ENCODE data around the gene SLC12A3.

SLC12A3 gene, protein sequence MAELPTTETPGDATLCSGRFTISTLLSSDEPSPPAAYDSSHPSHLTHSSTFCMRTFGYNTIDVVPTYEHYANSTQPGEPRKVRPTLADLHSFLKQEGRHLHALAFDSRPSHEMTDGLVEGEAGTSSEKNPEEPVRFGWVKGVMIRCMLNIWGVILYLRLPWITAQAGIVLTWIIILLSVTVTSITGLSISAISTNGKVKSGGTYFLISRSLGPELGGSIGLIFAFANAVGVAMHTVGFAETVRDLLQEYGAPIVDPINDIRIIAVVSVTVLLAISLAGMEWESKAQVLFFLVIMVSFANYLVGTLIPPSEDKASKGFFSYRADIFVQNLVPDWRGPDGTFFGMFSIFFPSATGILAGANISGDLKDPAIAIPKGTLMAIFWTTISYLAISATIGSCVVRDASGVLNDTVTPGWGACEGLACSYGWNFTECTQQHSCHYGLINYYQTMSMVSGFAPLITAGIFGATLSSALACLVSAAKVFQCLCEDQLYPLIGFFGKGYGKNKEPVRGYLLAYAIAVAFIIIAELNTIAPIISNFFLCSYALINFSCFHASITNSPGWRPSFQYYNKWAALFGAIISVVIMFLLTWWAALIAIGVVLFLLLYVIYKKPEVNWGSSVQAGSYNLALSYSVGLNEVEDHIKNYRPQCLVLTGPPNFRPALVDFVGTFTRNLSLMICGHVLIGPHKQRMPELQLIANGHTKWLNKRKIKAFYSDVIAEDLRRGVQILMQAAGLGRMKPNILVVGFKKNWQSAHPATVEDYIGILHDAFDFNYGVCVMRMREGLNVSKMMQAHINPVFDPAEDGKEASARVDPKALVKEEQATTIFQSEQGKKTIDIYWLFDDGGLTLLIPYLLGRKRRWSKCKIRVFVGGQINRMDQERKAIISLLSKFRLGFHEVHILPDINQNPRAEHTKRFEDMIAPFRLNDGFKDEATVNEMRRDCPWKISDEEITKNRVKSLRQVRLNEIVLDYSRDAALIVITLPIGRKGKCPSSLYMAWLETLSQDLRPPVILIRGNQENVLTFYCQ

DNA sequence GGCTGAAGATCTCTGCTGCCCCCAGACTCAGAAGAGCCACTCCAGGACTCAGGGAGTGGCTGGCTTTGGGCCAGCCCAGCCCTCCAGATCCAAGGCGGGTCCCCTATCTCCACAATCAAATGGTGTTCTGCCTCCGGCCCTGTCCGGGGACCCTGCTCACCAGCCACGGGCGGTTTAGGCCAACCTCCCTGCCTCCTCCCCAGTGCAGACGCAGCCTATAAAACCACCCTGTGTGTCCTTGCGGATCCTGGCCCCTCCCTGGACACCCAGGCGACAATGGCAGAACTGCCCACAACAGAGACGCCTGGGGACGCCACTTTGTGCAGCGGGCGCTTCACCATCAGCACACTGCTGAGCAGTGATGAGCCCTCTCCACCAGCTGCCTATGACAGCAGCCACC is at the start of gene SLC12A3:
Gene SLC12A3, plus strand, starts transcription at position 248 of the 400 bp plus-strand sequence. Its CDS starts 29 bp downstream, at position 277.
- no peak within 1 kb of the TSS for H3K9ac ChIP-seq (ENCODE audit: low read depth, low read length, poor library complexity, severe bottlenecking)
- H3K9me3 ChIP-seq (ENCODE audit: insufficient read depth, low read depth, low read length) = no peaks in the 10 kb centered on the region
- H4K20me1 ChIP-seq (ENCODE audit: insufficient read depth, low read length, poor library complexity, severe bottlenecking) = no peaks in the 10 kb centered on the region
- H2AFZ ChIP-seq (ENCODE audit: low read length) = no peak within 1 kb of the TSS
- no peaks in the 10 kb centered on the region for H3F3A ChIP-seq (ENCODE audit: low read depth)
- no peaks in the 10 kb centered on the region for H3K27me3 ChIP-seq (ENCODE audit: insufficient read depth, low read length, poor library complexity, severe bottlenecking)
- H3K4me1 ChIP-seq (ENCODE audit: insufficient read depth, low read length, poor library complexity, severe bottlenecking) = peaks cover 30% of the 10 kb centered on the region
- H3K9me2 ChIP-seq (replicated peaks; ENCODE audit: low read depth, low read length) = no peaks in the 10 kb centered on the region
- H3K79me2 ChIP-seq (ENCODE audit: insufficient read depth, low read length) = no peaks in the 10 kb centered on the region
- H3K4me2 ChIP-seq (ENCODE audit: low read depth, low read length, poor library complexity, severe bottlenecking) = no peak within 1 kb of the TSS
- H3K36me3 ChIP-seq (ENCODE audit: insufficient read depth, low read length) = no peaks in the 10 kb centered on the region
- TF ChIP-seq, protein P1, sequence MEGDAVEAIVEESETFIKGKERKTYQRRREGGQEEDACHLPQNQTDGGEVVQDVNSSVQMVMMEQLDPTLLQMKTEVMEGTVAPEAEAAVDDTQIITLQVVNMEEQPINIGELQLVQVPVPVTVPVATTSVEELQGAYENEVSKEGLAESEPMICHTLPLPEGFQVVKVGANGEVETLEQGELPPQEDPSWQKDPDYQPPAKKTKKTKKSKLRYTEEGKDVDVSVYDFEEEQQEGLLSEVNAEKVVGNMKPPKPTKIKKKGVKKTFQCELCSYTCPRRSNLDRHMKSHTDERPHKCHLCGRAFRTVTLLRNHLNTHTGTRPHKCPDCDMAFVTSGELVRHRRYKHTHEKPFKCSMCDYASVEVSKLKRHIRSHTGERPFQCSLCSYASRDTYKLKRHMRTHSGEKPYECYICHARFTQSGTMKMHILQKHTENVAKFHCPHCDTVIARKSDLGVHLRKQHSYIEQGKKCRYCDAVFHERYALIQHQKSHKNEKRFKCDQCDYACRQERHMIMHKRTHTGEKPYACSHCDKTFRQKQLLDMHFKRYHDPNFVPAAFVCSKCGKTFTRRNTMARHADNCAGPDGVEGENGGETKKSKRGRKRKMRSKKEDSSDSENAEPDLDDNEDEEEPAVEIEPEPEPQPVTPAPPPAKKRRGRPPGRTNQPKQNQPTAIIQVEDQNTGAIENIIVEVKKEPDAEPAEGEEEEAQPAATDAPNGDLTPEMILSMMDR (conservative IDR thresholded peaks at IDR 0.05; ENCODE audit: low read length) = no peak
- TF ChIP-seq EZH2phosphoT487 (IDR thresholded peaks at IDR 0.05; ENCODE audit: borderline replicate concordance) = no peak
- H3K4me3 ChIP-seq (ENCODE audit: low read length, poor library complexity, severe bottlenecking) = no peak within 1 kb of the TSS

DNA sequence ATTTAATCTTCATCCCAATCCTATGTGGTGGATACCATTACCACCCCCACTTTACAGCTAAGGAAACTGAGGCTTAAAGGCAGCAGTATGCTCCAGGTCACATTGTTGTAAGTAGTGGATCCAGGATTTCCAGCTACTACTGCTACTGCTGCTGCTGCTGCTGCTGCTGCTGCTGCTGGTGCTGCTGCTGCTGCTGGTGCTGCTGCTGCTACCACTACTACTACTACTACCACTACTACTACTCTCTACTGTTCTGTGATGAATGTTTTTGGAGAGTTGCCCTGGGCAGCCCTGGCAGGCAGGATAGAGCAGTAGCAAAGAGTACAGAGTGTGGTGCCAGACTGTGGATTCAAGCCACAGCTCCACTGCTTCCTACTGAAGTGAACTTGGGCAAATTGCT is 49.3 kb upstream of the SLC12A3 start:
- no peaks in the 10 kb centered on the region for H3K27me3 ChIP-seq (ENCODE audit: insufficient read depth, low read length, poor library complexity, severe bottlenecking)
- no peak overlapping the region for H2AFZ ChIP-seq (ENCODE audit: low read length)
- H3K4me3 ChIP-seq (ENCODE audit: low read length, poor library complexity, severe bottlenecking) = no peak overlapping the region
- no peaks in the 10 kb centered on the region for H3K79me2 ChIP-seq (ENCODE audit: insufficient read depth, low read length)
- no peaks in the 10 kb centered on the region for H3K9me2 ChIP-seq (replicated peaks; ENCODE audit: low read depth, low read length)
- no peaks in the 10 kb centered on the region for H3K4me1 ChIP-seq (ENCODE audit: insufficient read depth, low read length, poor library complexity, severe bottlenecking)
- H3K4me2 ChIP-seq (ENCODE audit: low read depth, low read length, poor library complexity, severe bottlenecking) = no peak overlapping the region
- TF ChIP-seq EZH2phosphoT487 (IDR thresholded peaks at IDR 0.05; ENCODE audit: borderline replicate concordance) = no peak
- TF ChIP-seq, protein P1 (conservative IDR thresholded peaks at IDR 0.05; ENCODE audit: low read length) = no peak
- H3K9ac ChIP-seq (ENCODE audit: low read depth, low read length, poor library complexity, severe bottlenecking) = no peak overlapping the region
- no peaks in the 10 kb centered on the region for H3K9me3 ChIP-seq (ENCODE audit: insufficient read depth, low read depth, low read length)
- peaks cover 33% of the 10 kb centered on the region; the same call in 1 of the 2 replicates for H3K36me3 ChIP-seq (ENCODE audit: insufficient read depth, low read length)
- no peaks in the 10 kb centered on the region for H4K20me1 ChIP-seq (ENCODE audit: insufficient read depth, low read length, poor library complexity, severe bottlenecking)
- H3F3A ChIP-seq (ENCODE audit: low read depth) = no peaks in the 10 kb centered on the region

DNA sequence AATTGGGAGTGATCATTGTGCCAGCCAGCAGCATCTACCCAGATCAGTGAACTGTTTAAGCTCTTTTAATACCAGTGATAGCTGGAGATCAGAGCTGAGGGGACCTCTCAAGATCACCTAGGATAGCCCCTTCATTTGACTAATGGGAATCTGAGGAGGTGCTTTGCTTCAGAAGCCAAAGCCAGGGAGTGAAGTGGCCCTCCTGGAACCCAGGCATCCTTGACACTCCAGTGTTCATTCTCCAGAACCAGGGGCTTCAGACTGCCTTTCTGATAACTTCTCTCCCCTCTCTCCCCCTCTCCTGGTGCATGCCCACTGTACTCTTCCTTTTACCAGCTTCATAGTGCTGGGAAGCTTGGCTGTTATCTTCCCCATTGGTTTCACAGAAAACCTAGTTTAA is 48.0 kb upstream of the SLC12A3 start:
- no peaks in the 10 kb centered on the region for H3K27me3 ChIP-seq (ENCODE audit: insufficient read depth, low read length, poor library complexity, severe bottlenecking)
- no peaks in the 10 kb centered on the region for H3K9me2 ChIP-seq (replicated peaks; ENCODE audit: low read depth, low read length)
- H3K9me3 ChIP-seq (ENCODE audit: insufficient read depth, low read depth, low read length) = no peaks in the 10 kb centered on the region
- no peaks in the 10 kb centered on the region for H3K4me1 ChIP-seq (ENCODE audit: insufficient read depth, low read length, poor library complexity, severe bottlenecking)
- H3K4me2 ChIP-seq (ENCODE audit: low read depth, low read length, poor library complexity, severe bottlenecking) = no peak overlapping the region
- TF ChIP-seq EZH2phosphoT487 (IDR thresholded peaks at IDR 0.05; ENCODE audit: borderline replicate concordance) = no peak
- TF ChIP-seq, protein P1 (conservative IDR thresholded peaks at IDR 0.05; ENCODE audit: low read length) = no peak
- H3K4me3 ChIP-seq (ENCODE audit: low read length, poor library complexity, severe bottlenecking) = no peak overlapping the region
- H3K79me2 ChIP-seq (ENCODE audit: insufficient read depth, low read length) = no peaks in the 10 kb centered on the region
- no peaks in the 10 kb centered on the region for H3F3A ChIP-seq (ENCODE audit: low read depth)
- peaks cover 42% of the 10 kb centered on the region; the same call in 1 of the 2 replicates for H3K36me3 ChIP-seq (ENCODE audit: insufficient read depth, low read length)
- no peaks in the 10 kb centered on the region for H4K20me1 ChIP-seq (ENCODE audit: insufficient read depth, low read length, poor library complexity, severe bottlenecking)
- no peak overlapping the region for H3K9ac ChIP-seq (ENCODE audit: low read depth, low read length, poor library complexity, severe bottlenecking)
- H2AFZ ChIP-seq (ENCODE audit: low read length) = no peak overlapping the region
